NB4 (cell line): ENCODE data around the gene IFNGR1.

Experiments
- POLR2A ChIP-seq: IDR thresholded peaks from 2 replicates; pipeline ENCODE4 v1.6.1; 2011; ENCODE audit warnings: mild to moderate bottlenecking; ENCODE audit not compliant: insufficient read length; ENCODE audit errors: extremely low read depth
- TF ChIP-seq, protein P1 (sequence below): IDR thresholded peaks from one replicate; pipeline ENCODE4 v1.5.1; 2012; ENCODE audit warnings: low read depth, low read length

DNA sequence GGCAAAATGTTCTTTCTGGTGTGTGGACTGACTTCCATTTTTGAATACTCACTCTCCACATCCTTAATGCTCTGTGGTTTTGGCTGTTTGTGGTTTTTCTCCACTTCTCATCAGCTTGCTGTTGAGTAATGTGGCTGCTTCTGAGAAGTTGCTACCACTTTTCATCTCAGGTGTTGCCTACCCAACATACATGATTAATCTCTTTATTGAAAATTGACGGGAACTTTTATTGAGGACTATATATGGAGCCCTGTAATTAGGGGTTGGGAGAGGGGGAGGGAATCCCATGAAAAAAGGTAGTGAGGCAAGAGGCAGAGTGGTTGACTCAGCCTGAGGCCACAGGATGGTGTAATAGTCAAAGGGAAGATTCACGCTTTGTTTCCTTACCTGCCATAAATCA lies 63.4 kb downstream of the IFNGR1 start:
- TF ChIP-seq, protein P1, sequence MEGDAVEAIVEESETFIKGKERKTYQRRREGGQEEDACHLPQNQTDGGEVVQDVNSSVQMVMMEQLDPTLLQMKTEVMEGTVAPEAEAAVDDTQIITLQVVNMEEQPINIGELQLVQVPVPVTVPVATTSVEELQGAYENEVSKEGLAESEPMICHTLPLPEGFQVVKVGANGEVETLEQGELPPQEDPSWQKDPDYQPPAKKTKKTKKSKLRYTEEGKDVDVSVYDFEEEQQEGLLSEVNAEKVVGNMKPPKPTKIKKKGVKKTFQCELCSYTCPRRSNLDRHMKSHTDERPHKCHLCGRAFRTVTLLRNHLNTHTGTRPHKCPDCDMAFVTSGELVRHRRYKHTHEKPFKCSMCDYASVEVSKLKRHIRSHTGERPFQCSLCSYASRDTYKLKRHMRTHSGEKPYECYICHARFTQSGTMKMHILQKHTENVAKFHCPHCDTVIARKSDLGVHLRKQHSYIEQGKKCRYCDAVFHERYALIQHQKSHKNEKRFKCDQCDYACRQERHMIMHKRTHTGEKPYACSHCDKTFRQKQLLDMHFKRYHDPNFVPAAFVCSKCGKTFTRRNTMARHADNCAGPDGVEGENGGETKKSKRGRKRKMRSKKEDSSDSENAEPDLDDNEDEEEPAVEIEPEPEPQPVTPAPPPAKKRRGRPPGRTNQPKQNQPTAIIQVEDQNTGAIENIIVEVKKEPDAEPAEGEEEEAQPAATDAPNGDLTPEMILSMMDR, result no peak
- no peak for TF ChIP-seq POLR2A
